ENCODE results near the gene RNF113B.

GRCh38 chr13:98175043-98175442, 2.0 kb downstream of the RNF113B start:
- TF ChIP-seq CTCF (IDR thresholded peaks at IDR 0.05) (no peak), POLR2A (IDR thresholded peaks at IDR 0.05) (no peak)

Measured in adrenal gland (tissue), 5 donors.